AG04449 (cell line): Measurements from ENCODE around the gene MICAL3.

ENCODE experiments used
- CTCF ChIA-PET: fragments of 350-600 bp; formaldehyde crosslinking; extraction: SDS; loops from one replicate; lab custom pipeline; 2021; ENCODE audit warnings: antibody characterized with exemption; lab: Yijun Ruan, JAX
- POLR2A ChIA-PET: fragments of 400-600, 350-600 bp; formaldehyde crosslinking; extraction: SDS; loops from one replicate; lab custom pipeline; 2020; ENCODE audit warnings: antibody characterized with exemption, inconsistent platforms; lab: Yijun Ruan, JAX
- DNase-seq: peaks from one replicate; pipeline ENCODE4 v3.0.0-alpha.2; 2010; ENCODE audit warnings: low read depth, low spot score
- H3K4me3 ChIP-seq: 2 replicates; pipeline ENCODE4 v1.5.1; 2011; ENCODE audit warnings: low read depth, mild to moderate bottlenecking, control low read depth, low read length
- TF ChIP-seq, protein P1 (sequence below): IDR thresholded peaks from one replicate; pipeline ENCODE4 v1.5.1; 2011; ENCODE audit warnings: mild to moderate bottlenecking, moderate library complexity, low read length, control low read depth, inconsistent platforms; ENCODE audit not compliant: insufficient read depth; ENCODE audit errors: missing control alignments

The MICAL3 gene

DNA sequence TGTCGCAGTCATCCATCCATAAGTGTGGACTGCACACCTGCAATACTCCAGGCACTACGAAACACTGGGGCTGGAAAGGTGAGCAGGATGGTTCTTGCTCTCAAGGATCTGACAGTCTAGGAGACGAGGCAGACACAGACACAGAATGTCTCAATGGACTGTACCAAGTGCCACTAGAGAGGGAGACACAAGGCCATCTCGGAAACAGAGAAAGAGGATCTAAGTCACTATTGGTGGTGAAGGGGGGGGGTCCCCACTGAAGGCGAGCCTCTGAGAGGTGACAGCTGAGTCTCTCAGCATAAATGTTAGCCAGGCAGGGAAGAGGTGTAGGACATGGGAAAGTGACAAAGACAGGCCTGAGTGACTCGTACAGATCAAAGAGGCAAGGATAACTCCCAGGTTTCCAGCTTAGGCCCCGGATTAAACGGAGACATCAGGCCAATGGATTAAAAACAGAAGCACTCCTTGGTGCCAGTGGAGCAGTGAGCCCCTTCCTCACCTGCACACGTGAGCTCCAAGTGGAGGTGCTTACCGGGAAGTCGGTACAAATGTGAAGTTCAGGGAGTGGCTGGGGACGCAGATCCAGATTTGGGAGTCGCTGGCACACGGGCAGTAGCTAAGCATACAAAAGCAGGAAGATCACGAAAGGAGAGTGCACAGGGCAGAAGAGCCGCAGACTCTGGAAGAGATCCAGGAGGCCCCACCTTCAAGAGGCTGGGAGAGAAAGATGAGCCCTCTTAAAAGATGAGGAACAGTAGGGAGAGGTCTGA lies 117.2 kb downstream of the MICAL3 start:
- POLR2A ChIA-PET: no interaction called here
- no peak for DNase-seq
- H3K4me3 ChIP-seq: no peak overlapping the region
- TF ChIP-seq, protein P1, sequence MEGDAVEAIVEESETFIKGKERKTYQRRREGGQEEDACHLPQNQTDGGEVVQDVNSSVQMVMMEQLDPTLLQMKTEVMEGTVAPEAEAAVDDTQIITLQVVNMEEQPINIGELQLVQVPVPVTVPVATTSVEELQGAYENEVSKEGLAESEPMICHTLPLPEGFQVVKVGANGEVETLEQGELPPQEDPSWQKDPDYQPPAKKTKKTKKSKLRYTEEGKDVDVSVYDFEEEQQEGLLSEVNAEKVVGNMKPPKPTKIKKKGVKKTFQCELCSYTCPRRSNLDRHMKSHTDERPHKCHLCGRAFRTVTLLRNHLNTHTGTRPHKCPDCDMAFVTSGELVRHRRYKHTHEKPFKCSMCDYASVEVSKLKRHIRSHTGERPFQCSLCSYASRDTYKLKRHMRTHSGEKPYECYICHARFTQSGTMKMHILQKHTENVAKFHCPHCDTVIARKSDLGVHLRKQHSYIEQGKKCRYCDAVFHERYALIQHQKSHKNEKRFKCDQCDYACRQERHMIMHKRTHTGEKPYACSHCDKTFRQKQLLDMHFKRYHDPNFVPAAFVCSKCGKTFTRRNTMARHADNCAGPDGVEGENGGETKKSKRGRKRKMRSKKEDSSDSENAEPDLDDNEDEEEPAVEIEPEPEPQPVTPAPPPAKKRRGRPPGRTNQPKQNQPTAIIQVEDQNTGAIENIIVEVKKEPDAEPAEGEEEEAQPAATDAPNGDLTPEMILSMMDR: no peak
- CTCF ChIA-PET: interaction anchor here (0.6 to 7.8 kb wide), 4 partner anchors 16 to 168 kb away, joined by 3 to 84 read pairs (median 3); partner anchors contain the start of gene PEX26

DNA sequence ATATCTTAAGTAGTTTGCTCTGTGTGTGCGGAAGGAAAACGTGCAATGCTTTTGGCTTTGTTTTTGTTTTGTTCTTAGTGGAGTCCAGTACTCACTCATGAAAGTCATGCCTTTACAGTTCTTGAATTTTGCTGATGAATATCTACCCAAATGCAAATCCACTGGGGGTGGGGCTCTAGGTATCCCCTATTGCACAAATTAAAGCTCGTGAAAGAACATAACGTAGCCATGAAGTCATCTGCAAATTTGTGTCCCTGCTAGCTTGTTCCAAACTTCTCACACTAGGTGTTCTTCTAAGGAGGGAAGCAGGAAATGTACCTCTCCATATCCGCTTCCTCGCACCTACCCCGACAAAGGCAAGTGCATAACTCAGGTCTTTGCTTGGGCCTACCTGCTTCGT lies 118.9 kb downstream of the MICAL3 start:
- POLR2A ChIA-PET: no interaction called here
- CTCF ChIA-PET: interaction anchor here (2.6 to 6.1 kb wide), 3 partner anchors 14 to 170 kb away, joined by 6 to 45 read pairs (median 15); partner anchors contain the start of gene PEX26

DNA sequence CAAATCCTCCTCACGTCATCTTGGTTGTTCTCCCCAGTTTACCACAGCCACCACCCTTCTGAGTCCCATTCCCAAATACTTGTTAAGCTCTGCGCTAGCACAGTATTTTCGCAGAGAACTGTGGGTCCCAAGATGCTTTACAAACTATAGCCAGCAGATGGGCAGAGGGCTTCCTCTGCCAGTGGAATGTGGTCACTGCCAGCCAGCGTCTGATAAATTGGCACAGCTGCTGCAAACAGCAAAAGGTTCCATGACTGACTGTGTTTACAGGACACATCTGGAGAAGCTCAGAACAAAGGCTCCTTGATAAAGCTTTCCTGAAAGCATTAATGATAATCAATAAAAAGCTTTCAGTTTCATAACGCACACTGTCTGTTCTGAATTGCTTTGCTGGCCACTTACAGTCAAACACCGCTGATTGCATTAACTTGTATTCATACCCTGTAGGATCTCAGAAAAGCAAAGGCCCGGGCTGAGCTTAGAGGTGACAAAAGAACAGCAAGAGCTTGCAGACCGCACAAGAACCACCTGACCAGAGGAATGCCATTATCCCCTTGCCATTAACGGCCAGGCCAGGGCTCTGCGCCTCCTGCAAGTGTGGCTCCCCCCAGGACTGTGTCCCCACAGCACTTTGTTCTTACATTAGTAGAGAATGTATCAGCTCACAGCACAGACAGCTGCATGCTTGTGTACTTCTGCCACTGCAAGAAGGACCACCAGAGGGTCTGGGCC lies 120.6 kb downstream of the MICAL3 start:
- no peak overlapping the region for H3K4me3 ChIP-seq
- no peak for DNase-seq
- ChIA-PET POLR2A (no interaction called here), CTCF (interaction anchor here (0.7 to 6.1 kb wide), 5 partner anchors 13 to 172 kb away, joined by 3 to 45 read pairs (median 6); partner anchors contain the start of gene PEX26)
- TF ChIP-seq, protein P1: no peak

More for the DNA sequence above, 118.9 kb downstream of the MICAL3 start:
- DNase-seq: no peak
- TF ChIP-seq, protein P1: no peak
- H3K4me3 ChIP-seq: no peak overlapping the region

DNA sequence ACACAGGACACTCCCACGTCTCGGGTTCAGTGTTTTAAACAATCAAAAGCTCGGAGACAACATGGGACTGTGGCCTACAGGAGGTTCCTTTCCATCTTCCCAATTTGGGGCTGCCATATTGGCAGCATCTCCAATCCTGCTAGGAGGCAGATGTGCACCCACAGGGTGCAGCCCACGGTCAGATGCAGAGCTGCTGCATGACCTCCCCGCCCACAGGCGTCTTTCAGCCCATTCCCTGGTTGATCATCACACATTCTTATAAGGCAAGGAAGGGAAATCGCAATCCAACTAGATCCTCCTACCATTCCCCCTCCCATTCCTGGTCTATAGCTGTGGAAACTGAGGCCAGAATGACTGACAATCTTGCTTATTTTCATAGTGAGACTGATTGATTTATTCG lies 121.4 kb downstream of the MICAL3 start:
- TF ChIP-seq, protein P1: no peak
- ChIA-PET CTCF (interaction anchor here (1.1 to 6.1 kb wide), 3 partner anchors 12 to 173 kb away, joined by 4 to 45 read pairs (median 15); partner anchors contain the start of gene PEX26), POLR2A (no interaction called here)

DNA sequence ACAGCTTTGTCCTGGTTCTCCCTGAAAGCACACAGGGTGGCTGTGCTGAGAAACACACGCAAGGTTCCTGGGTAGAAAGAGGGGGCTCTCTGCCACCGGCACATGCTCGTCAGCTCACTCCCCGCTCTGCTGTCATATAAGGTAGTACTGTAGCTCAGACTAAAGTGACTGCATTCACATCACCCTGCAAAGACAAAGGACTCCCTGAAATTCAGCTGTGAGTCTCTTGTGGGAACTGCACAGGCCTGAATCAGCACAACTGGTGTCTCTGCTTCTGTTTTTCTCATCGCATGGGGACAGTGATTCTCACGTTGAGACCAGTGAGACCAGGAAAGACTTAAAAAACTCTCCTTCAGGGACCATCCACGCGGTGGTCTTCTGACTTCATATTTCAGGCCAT lies 126.0 kb downstream of the MICAL3 start:
- ChIA-PET POLR2A (no interaction called here), CTCF (interaction anchor here (1.1 to 2.2 kb wide), 2 partner anchors 68 to 178 kb away, joined by 3 to 13 read pairs; no protein-coding TSS in a partner anchor)
- no peak for DNase-seq
- no peak overlapping the region for H3K4me3 ChIP-seq
- TF ChIP-seq, protein P1: no peak

More for the DNA sequence above, 121.4 kb downstream of the MICAL3 start:
- DNase-seq: no peak
- no peak overlapping the region for H3K4me3 ChIP-seq

DNA sequence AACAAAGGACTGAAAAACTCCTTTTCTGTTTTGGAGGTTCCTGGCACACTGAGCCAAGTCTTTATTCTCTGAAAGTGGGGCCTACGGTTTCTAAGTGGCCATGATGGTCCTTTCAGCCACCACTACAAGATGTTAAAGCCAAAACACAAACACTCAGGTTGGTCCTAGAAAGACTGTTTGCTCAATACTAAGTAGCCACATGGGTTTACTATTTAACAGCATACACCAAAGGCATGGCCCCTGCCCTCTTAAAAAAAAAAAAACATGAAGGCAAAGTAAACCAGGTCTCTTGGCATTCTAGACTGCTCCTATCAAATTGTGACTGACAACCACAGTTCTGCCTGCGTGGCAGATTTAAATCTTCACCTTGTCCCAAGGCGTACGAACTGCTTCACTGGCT lies 126.5 kb downstream of the MICAL3 start:
- H3K4me3 ChIP-seq: no peak overlapping the region
- ChIA-PET CTCF (interaction anchor here (1.3 to 2.2 kb wide), 3 partner anchors 12 to 178 kb away, joined by 7 to 13 read pairs (median 8); no protein-coding TSS in a partner anchor), POLR2A (no interaction called here)
- TF ChIP-seq, protein P1: no peak
- DNase-seq: no peak
